ENCODE results near the gene ZNF791. TPM values are rescaled to one million over a fixed set of nuclear protein-coding genes. Genes with fewer than 3 reads are reported as not detected.
A peak's percentile ranks its signal among the peaks of the same experiment; 100 is the strongest.

Gene ZNF791
- total and polyA plus RNA-seq, 2 of the 13 experiments (the other 11 are each of a cell fraction or from before 2014, with no cell fraction given): 12.8 to 17.4 TPM

DNA sequence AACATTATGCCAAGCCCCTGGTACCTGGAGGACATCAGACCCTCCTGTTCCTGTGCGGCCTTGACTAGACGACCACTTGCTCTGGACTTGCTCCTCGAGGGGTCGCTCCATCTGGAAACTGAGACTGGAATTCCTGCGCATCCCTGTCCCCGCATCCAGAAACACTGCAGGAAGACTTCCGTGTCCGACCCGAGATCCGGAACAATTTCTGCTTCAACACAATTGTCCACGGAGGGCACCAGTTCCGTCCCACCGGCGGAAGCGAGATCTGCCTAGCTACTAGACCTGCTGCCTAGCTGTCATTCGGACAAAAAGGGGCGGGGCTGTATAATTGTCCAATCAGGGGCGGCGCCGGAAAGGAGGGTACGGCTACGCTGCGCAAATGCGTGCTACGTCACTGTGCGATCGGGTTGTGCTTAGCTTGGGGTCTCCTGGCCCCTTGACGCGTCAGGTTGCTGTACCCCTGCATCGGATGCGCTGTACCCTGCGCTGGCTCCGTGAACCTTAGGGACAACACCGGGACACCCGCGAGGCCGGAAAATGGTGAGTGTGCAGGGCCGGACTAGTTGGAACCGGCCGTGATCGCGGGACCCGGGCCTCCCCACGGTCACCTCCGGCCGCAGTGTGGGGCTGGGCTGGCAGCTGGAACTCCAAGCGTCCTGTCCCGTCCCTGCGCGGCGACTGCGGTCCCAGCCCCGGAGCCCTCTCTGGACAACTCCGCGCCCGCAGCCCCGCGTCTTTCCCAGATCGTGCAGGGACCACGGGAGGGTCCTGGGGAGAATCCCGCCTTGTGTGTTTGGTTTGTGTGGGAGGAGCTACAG, at the start of gene ZNF791, which contains the start of gene ZNF490 (continued):
- TF ChIP-seq, protein P1, sequence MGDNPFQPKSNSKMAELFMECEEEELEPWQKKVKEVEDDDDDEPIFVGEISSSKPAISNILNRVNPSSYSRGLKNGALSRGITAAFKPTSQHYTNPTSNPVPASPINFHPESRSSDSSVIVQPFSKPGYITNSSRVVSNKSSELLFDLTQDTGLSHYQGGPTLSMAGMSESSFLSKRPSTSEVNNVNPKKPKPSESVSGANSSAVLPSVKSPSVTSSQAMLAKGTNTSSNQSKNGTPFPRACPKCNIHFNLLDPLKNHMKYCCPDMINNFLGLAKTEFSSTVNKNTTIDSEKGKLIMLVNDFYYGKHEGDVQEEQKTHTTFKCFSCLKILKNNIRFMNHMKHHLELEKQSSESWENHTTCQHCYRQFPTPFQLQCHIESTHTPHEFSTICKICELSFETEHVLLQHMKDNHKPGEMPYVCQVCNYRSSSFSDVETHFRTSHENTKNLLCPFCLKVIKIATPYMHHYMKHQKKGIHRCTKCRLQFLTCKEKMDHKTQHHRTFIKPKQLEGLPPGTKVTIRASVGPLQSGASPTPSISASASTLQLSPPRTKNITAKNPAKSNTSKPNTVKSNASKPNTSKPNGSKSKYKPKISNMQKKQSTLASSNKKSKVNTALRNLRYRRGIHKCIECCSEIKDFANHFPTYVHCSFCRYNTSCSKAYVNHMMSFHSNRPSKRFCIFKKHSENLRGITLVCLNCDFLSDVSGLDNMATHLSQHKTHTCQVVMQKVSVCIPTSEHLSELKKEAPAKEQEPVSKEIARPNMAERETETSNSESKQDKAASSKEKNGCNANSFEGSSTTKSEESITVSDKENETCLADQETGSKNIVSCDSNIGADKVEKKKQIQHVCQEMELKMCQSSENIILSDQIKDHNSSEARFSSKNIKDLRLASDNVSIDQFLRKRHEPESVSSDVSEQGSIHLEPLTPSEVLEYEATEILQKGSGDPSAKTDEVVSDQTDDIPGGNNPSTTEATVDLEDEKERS (CRISPR knock-in tag; IDR thresholded peaks at IDR 0.05): peak; percentile 91
- no peak for TF ChIP-seq SMARCE1 (IDR thresholded peaks at IDR 0.05; ENCODE audit: borderline replicate concordance)
- TF ChIP-seq TCF7L2 (IDR thresholded peaks at IDR 0.05; ENCODE audit: low read depth, low read length): no peak
- TF ChIP-seq CBX2 (IDR thresholded peaks at IDR 0.05; ENCODE audit: low read depth, low read length): no peak
- no peak for TF ChIP-seq CBX2 (CRISPR knock-in tag; IDR thresholded peaks at IDR 0.05; ENCODE audit: low read depth)
- TF ChIP-seq SETDB1 (CRISPR knock-in tag; IDR thresholded peaks at IDR 0.05; ENCODE audit: borderline replicate concordance): no peak
- TF ChIP-seq ATF1 (CRISPR knock-in tag; IDR thresholded peaks at IDR 0.05): peak; percentile 93
- TF ChIP-seq ZNF781 (CRISPR knock-in tag; IDR thresholded peaks at IDR 0.05; ENCODE audit: borderline replicate concordance, not compliant biosample characterization): peak; percentile 92
- peak; percentile 53; the same call in 1 of the 2 replicates for TF ChIP-seq MXD4 (CRISPR knock-in tag; IDR thresholded peaks at IDR 0.05)
- TF ChIP-seq SIX4 (CRISPR knock-in tag; IDR thresholded peaks at IDR 0.05): no peak
- TF ChIP-seq SOX5 (CRISPR knock-in tag; IDR thresholded peaks at IDR 0.05; ENCODE audit: borderline replicate concordance): peak; percentile 45; the same call in 1 of the 2 replicates
- TF ChIP-seq REL (CRISPR knock-in tag; conservative IDR thresholded peaks at IDR 0.05): no peak
- peak; percentile 69; the same call in 1 of the 2 replicates for TF ChIP-seq ZNF891 (CRISPR knock-in tag; IDR thresholded peaks at IDR 0.05)
- 0 out of 2 replicates have a peak, but pooled peaks have one; percentile 35 for TF ChIP-seq ZNF274 (CRISPR knock-in tag; IDR thresholded peaks at IDR 0.05)
- peak; percentile 88 for TF ChIP-seq ETV5 (CRISPR knock-in tag; IDR thresholded peaks at IDR 0.05; ENCODE audit: borderline replicate concordance)
- TF ChIP-seq, protein P2, sequence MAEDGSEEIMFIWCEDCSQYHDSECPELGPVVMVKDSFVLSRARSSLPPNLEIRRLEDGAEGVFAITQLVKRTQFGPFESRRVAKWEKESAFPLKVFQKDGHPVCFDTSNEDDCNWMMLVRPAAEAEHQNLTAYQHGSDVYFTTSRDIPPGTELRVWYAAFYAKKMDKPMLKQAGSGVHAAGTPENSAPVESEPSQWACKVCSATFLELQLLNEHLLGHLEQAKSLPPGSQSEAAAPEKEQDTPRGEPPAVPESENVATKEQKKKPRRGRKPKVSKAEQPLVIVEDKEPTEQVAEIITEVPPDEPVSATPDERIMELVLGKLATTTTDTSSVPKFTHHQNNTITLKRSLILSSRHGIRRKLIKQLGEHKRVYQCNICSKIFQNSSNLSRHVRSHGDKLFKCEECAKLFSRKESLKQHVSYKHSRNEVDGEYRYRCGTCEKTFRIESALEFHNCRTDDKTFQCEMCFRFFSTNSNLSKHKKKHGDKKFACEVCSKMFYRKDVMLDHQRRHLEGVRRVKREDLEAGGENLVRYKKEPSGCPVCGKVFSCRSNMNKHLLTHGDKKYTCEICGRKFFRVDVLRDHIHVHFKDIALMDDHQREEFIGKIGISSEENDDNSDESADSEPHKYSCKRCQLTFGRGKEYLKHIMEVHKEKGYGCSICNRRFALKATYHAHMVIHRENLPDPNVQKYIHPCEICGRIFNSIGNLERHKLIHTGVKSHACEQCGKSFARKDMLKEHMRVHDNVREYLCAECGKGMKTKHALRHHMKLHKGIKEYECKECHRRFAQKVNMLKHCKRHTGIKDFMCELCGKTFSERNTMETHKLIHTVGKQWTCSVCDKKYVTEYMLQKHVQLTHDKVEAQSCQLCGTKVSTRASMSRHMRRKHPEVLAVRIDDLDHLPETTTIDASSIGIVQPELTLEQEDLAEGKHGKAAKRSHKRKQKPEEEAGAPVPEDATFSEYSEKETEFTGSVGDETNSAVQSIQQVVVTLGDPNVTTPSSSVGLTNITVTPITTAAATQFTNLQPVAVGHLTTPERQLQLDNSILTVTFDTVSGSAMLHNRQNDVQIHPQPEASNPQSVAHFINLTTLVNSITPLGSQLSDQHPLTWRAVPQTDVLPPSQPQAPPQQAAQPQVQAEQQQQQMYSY (CRISPR knock-in tag; IDR thresholded peaks at IDR 0.05): no peak
- no peak for TF ChIP-seq KLF12 (CRISPR knock-in tag; IDR thresholded peaks at IDR 0.05; ENCODE audit: borderline replicate concordance)
- TF ChIP-seq ZNF766 (CRISPR knock-in tag; IDR thresholded peaks at IDR 0.05; ENCODE audit: borderline replicate concordance): no peak; the same call in 1 of the 2 replicates
- TF ChIP-seq, protein P3, sequence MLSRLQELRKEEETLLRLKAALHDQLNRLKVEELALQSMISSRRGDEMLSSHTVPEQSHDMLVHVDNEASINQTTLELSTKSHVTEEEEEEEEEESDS (CRISPR knock-in tag; IDR thresholded peaks at IDR 0.05; ENCODE audit: borderline replicate concordance): no peak
- peak in 1 of 2 experiments; percentile 15; a peak in 1 of 4 replicates for TF ChIP-seq NR2F1 (CRISPR knock-in tag; IDR thresholded peaks at IDR 0.05)
- TF ChIP-seq RFX5 (IDR thresholded peaks at IDR 0.05; ENCODE audit: low read depth, low read length): peak; percentile 96
